IPS DF 19.7 (cell line): ENCODE measurements around the gene CDC42BPA.
"Not testable (repeated sequence)": the region's sequence is repeated elsewhere in the genome, so short reads cannot be mapped to it uniquely, and the experiment has no call there.

Source experiments
- DNase-seq: peaks from one replicate; pipeline ENCODE4 v3.0.0-alpha.2; 2013; ENCODE audit warnings: low read depth, low spot score

CDC42BPA gene

GRCh38 chr1:227311389-227312001 is 6.8 kb downstream of the CDC42BPA start:
- no peak for DNase-seq

DNA sequence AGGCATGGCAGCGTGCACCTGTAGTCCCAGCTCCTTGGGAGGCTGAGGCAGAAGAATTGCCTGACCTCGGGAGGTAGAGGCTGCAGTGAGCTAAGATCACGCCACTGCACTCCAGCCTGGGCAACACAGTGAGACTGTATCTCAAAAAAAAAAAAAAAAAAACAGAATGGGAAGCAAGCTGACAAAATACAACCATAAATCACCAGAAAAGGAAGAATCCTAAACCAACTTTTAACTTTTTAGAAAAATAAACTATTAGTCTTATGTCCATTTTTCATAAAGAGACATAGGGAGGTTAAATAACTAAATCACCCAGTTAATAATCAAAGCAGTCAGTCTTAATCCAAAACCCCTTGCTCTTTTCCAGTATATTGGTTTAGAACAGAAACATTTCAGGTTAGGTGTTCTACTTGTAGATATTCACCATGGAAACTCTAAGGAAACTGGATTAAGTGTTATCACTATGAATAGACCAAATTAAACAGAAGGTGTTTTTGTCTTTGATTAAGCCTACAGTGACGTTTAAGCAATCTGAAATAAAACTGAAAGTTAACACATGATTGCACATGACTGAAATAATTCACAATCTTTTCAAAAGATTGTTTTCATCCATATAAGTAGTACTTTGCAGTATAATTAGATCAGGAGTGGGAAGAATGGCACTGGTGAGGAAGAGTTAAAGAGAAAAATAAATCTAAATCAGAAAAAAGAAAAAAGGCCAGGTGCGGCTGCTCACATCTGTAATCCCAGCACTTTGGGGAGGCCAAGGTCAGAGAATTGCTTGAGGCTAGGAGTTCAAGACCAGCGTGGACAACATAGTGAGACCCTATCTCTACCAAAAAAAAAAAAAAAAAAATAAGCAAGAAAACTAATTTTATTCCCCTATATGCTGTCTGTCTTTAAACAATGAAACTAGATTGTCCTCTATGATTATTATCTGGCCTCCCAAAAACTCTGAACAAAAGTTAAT is 9.6 kb downstream of the CDC42BPA start:
- no peak for DNase-seq

DNA sequence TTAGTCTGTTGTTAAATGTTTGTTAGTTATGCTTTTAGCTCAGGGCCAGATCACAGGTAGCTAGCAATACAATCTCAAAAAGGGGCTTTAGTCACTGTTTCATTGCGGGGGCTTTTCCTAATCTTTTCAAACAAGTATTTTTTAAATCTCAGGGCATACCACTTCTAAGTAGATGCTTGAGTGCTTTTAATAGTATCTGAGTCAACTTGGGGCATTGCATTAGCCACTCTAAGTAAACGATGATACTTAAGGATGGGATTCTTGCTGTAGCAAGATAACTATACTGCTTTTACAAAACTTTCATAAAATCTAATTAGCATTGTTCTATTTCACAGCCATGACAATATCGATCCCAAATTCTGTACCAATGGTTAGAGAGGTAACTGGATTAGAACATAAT is 11.6 kb downstream of the CDC42BPA start:
- no peak for DNase-seq

DNA sequence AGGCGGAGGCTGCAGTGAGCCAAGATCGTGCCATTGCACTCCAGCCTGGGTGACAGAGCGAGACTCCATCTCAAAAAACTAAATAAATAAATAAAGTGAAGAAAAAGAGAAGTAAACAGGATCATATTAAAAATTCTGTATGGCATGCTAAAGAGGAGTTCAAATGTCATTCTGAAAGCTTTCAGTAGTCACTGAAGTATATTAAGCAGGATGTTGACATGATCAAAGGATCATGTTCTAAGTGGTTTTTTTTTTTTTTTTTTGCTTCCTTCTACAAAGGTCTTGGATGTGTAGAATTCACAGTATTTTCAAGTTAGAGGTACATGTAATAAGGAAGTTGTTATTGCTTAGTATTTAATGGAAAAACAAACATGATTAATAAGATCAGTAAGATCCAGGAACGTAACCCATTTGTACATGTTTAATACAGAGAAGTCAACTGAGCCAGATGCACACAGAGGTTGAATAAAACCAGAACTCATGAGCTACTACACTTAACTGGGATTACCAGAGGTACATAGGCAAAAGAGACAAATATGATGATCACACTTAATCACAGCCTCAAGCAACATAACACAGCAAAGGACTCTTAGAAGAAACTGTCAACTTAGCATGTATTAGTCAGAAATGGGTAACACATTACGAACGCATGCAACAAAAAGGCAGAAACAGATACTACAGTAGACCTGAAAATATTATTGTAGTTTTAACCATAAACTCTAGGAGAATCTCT is 12.2 kb downstream of the CDC42BPA start:
- no peak for DNase-seq

- no peak for DNase-seq
Observed at GRCh38 chr1:227304665-227305064, 13.6 kb downstream of the CDC42BPA start.

DNA sequence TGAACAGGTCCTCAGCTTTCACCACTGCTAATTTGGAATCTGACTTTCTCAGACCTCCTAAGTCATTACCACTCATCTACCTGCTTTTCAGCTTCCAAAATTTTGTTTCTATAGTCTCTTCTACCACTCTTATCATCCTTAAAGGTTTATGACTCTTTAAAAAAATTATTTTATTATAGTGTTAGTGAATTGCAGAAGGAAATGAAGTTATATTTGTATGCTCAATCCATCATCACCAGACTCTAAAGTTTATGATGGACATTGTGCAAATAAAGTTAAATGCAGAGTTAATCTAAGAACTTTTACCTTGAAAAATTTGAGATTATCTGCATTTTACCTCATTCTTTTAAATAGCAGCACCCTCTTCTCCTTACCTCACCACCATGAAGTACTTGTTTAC is 14.6 kb downstream of the CDC42BPA start:
- no peak for DNase-seq

- no peak for DNase-seq
Observed at GRCh38 chr1:227300682-227301081, 17.6 kb downstream of the CDC42BPA start.

- DNase-seq, result no peak
Observed at GRCh38 chr1:227299688-227300087, 18.6 kb downstream of the CDC42BPA start.

GRCh38 chr1:227299241-227299627 is 19.1 kb downstream of the CDC42BPA start:
- no peak for DNase-seq

- no peak for DNase-seq
Observed at GRCh38 chr1:227298512-227299240, 19.6 kb downstream of the CDC42BPA start.

- no peak for DNase-seq
Observed at GRCh38 chr1:227297073-227297793, 21.1 kb downstream of the CDC42BPA start.

DNA sequence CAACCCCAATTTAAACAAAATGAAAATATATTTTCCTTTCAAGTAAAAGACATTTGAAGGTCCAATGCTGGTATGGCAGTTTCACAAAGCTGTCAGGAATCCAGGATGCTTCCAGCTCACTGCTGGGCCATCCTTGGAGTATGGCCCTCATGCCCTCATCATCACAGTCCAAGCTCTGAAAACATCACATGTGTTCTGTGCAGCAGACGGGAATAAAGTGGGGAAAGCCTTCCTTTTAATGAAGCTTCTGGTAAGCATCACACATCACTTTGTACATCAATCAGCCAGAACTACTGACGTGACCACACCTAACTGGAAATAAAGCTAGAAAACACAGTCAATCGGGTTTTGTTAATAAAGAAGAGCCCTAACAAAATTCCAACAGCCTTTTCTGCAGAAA is 22.7 kb downstream of the CDC42BPA start:
- no peak for DNase-seq

- no peak for DNase-seq
Observed at GRCh38 chr1:227285745-227286144, 32.5 kb downstream of the CDC42BPA start.

DNA sequence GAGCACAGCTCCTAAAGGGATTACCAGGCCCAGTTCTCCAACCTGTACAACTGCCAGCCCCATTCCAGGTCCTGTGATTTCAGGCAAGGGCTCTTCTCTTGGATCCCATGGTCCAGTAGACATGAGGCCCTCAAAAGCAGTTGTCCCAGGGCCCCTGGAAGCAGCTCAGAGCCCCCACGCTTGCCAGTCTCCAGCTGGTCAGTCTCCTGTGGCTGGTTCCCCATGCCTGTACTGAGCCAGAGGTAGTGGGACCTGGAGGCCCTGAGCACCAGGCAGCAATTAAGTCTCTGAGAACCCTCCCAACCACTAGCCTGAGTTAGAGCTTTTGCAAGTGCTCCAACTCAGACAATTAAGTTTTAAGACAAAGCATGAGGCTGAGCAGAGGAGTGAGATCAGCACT is 36.9 kb downstream of the CDC42BPA start:
- no peak for DNase-seq

DNA sequence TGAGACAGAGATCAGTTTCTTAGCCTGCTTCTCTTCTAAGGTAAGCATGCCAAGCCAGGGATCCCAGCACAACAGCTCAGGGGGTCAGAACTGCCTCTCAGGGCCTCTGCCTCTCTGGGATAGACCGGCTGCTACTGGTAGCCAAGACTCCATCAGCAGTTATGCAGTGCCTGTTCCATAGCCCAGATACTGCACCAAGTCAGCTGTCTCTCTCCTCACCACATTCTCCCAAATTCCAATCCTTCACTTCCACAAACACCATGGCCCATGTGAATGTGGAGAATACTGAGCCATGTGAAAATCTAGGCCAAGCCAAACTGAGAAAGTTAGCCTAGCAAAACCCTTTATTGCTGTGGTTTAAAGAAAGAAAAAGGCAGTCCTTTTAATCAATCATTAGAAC is 37.5 kb downstream of the CDC42BPA start:
- no peak for DNase-seq

GRCh38 chr1:227276156-227276693 is 42.1 kb downstream of the CDC42BPA start:
- not testable (repeated sequence) for DNase-seq

GRCh38 chr1:227273557-227273956 is 44.7 kb downstream of the CDC42BPA start:
- no peak for DNase-seq

- DNase-seq, result no peak
Observed at GRCh38 chr1:227272428-227272827, 45.9 kb downstream of the CDC42BPA start.

- no peak for DNase-seq
Observed at GRCh38 chr1:227270554-227270953, 47.7 kb downstream of the CDC42BPA start.

DNA sequence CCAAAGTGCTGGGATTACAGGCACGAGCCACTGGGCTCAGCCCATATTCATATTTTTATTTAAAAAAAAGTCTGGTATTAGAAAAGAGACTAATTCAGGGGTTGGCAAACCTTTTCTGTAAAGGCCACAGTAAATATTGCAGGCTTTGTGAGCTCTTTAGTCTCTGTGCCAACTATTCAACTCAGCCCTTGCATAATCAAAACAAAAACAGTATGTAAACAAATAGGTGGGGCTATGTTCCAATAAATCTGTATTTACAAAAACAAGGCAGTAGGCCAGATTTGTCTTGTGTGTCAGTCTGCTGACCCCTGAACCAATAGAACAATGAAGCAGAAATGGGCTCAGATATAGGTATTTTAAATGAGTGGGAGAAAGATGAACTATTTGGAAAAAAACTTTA is 49.3 kb downstream of the CDC42BPA start:
- DNase-seq, result no peak

GRCh38 chr1:227265891-227266290 is 52.4 kb downstream of the CDC42BPA start:
- no peak for DNase-seq
